SK-N-MC (cell line): ENCODE results near the gene RPIA.

ENCODE experiments used
- EZH2 ChIP-seq: fragments of 200-600 bp; sonication (generic); IDR thresholded peaks from one replicate; pipeline ENCODE4 v1.6.1; 2017; ENCODE audit warnings: antibody characterized with exemption
- POLR2AphosphoS5 ChIP-seq: IDR thresholded peaks from 2 replicates; pipeline ENCODE4 v1.6.1; 2012; ENCODE audit warnings: mild to moderate bottlenecking, low read depth, low read length, borderline replicate concordance

DNA sequence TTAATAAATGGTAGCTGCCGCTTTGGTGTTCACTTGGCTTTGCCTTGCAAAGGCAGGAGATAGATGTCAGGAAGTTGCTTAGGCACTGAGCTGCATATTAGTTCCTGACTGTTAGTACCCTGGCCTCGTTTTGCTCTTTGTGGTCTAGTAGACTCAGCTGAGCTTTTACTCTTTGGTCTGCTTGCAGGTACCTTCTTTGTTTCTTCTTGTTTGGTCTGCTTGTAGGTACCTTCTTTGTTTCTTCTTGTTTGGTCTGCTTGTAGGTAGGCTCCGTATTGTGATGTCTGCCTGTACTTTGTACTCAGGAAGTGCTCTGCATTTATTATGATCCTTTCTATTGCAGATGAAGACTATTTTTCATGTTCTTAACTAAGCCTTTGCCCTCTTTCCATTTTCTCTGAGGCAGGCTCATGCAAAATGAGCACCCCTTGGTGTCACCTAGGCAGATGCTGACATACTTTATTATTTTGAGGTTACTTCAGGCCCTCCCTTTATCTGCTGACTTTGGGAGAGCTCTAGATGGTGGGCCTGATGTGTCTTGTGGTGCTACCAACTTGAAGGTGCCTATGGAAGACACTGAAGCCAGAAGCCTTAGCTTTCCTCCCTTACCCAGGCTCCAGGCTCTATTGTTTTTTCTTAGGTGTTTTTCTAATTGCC is 6.0 kb downstream of the RPIA start:
- TF ChIP-seq EZH2 (no peak), POLR2AphosphoS5 (no peak)
